H1 (cell line): ENCODE data around the gene DOCK8. TPM values are rescaled to one million over a fixed set of nuclear protein-coding genes. Genes with fewer than 3 reads are reported as not detected.

Source experiments
- ASH2L ChIP-seq: fragments of 200-600, 300-600 bp; sonication (generic); IDR thresholded peaks from one replicate; pipeline ENCODE4 v1.7.1; 2017; ENCODE audit warnings: low read length
- EP300 ChIP-seq, 2 experiments: IDR thresholded peaks; 1 replicate in 1 of 2; 2 replicates in 1 of 2; pipeline ENCODE4 v1.6.1; 2011 to 2012; ENCODE audit warnings: low read depth in 2 of 2, low read length in 2 of 2, mild to moderate bottlenecking in 2 of 2, borderline replicate concordance in 1 of 2, inconsistent platforms in 1 of 2, moderate library complexity in 1 of 2
- EZH2 ChIP-seq: fragments of 200-600 bp; sonication (generic); IDR thresholded peaks from 2 replicates; pipeline ENCODE4 v1.7.1; 2012; ENCODE audit warnings: low read depth, mild to moderate bottlenecking, moderate library complexity, low read length, inconsistent platforms; ENCODE audit not compliant: severe bottlenecking
- MAX ChIP-seq: IDR thresholded peaks from 2 replicates; pipeline ENCODE4 v1.6.1; 2012; ENCODE audit warnings: inconsistent platforms
- SIN3A ChIP-seq, 2 experiments: IDR thresholded peaks in 1 of 2; conservative IDR thresholded peaks in 1 of 2; 2 replicates each; pipeline ENCODE4 v1.6.1; 2011 to 2012; ENCODE audit warnings: low read length in 2 of 2, improper control_type of control experiment in 1 of 2, low read depth in 1 of 2, mild to moderate bottlenecking in 1 of 2
- polyA plus RNA-seq, 7 experiments: library from polyadenylated mRNA; depleted of rRNA in 3 of 7; stranded (reverse) in 5 of 7; unstranded in 2 of 7; fragments of >200 nt in 5 of 7; fragments of 200-250 nt in 2 of 7; gene quantifications; 1 replicate in 5 of 7; 2 replicates in 1 of 7; 4 replicates in 1 of 7; pipeline versions ENCODE4 v1.2.1 to v1.2.3, GENCODE V29; 2011 to 2013; ENCODE audit warnings: missing spikeins in 2 of 7, mixed read lengths in 2 of 7
- total RNA-seq: library from RNA; stranded (reverse); fragmentation: NEBNext Ultra II Directional; extraction: Animal tissue kit (Norgen Biotek cat#: 25700); gene quantifications from 2 replicates; pipeline ENCODE4 v1.2.1, GENCODE V29; 2021

Gene DOCK8
- total and polyA plus RNA-seq, 2 of the 8 experiments (the other 6 are each of a cell fraction or from before 2014, with no cell fraction given) = 0.57 to 2.0 TPM

GRCh38 chr9:495739-496138 is 281.1 kb downstream of the DOCK8 start (continued):
- TF ChIP-seq SIN3A (conservative IDR thresholded peaks at IDR 0.05 in 1 of 2, IDR thresholded peaks at IDR 0.05 in 1 of 2; ENCODE audit: low read depth in 1 of 2, low read length in 2 of 2) (no peak), ASH2L (no peak), MAX (no peak), EZH2 (no peak), EP300 (IDR thresholded peaks at IDR 0.05; ENCODE audit: borderline replicate concordance in 1 of 2, low read depth in 2 of 2, low read length in 2 of 2) (no peak)
